ENCODE data around the gene PRKCH.

GRCh38 chr14:61326146-61326545 is 4.8 kb downstream of the PRKCH start:
- TF ChIP-seq EZH2 (IDR thresholded peaks at IDR 0.05), result no peak
- TF ChIP-seq POLR2AphosphoS5 (IDR thresholded peaks at IDR 0.05; ENCODE audit: borderline replicate concordance, low read depth, low read length), result no peak
- TF ChIP-seq FOXP2 (optimal IDR thresholded peaks at IDR 0.05; ENCODE audit: control extremely low read depth, extremely low read length, insufficient read depth), result no peak

All from SK-N-MC (cell line).